Keratinocyte (primary cell): Measurements from ENCODE around the gene TRAF3. TPM values are rescaled to one million over a fixed set of nuclear protein-coding genes. Genes with fewer than 3 reads are reported as not detected.

ENCODE experiments used
- DNase-seq: peaks from one replicate; pipeline ENCODE4 v3.0.0-alpha.2; 2011; ENCODE audit warnings: low read depth, missing footprints, low spot score
- FAIRE-seq: peaks from 2 replicates; lab custom pipeline; 2011; peaks lifted over from hg19 to GRCh38; lab: Jason Lieb, UNC
- H2AFZ ChIP-seq: 2 replicates; pipeline ENCODE4 v1.6.0; 2012; ENCODE audit warnings: low read length, control low read depth, inconsistent platforms; ENCODE audit not compliant: control insufficient read depth
- H3K27ac ChIP-seq: 2 replicates; pipeline ENCODE4 v1.5.1; 2011; ENCODE audit warnings: low read length; ENCODE audit not compliant: control insufficient read depth, insufficient read depth
- H3K27me3 ChIP-seq: 3 replicates; pipeline ENCODE4 v1.6.0; 2011; ENCODE audit warnings: low read length; ENCODE audit not compliant: control insufficient read depth, insufficient read depth; ENCODE audit errors: extremely low read depth
- H3K36me3 ChIP-seq, 2 experiments: 2 replicates in 1 of 2; 3 replicates in 1 of 2; pipeline ENCODE4 v1.5.1; 2011; ENCODE audit warnings: low read length in 2 of 2, mild to moderate bottlenecking in 1 of 2; ENCODE audit not compliant: control insufficient read depth in 2 of 2, insufficient read depth in 2 of 2; ENCODE audit errors: extremely low read depth in 1 of 2
- H3K4me1 ChIP-seq: 3 replicates; pipeline ENCODE4 v1.5.1; 2011; ENCODE audit warnings: low read length; ENCODE audit not compliant: control insufficient read depth, insufficient read depth; ENCODE audit errors: extremely low read depth
- H3K4me2 ChIP-seq: 3 replicates; pipeline ENCODE4 v1.6.0; 2011; ENCODE audit warnings: low read depth, low read length; ENCODE audit not compliant: control insufficient read depth, insufficient read depth; ENCODE audit errors: extremely low read depth
- H3K4me3 ChIP-seq, 3 experiments: fragments of 200-600 bp in 1 of 3; sonication (generic) in 1 of 3; 2 replicates in 2 of 3; 3 replicates in 1 of 3; pipeline ENCODE4 v1.5.1; 2011 to 2016; ENCODE audit warnings: low read length in 3 of 3, mild to moderate bottlenecking in 3 of 3, control low read depth in 2 of 3, inconsistent platforms in 1 of 3, low read depth in 1 of 3, mixed read lengths in 1 of 3, mixed run types in 1 of 3, moderate library complexity in 1 of 3; ENCODE audit not compliant: control insufficient read depth in 2 of 3, insufficient read depth in 2 of 3; ENCODE audit errors: extremely low read depth in 1 of 3
- H3K79me2 ChIP-seq: 2 replicates; pipeline ENCODE4 v1.6.0; 2012; ENCODE audit warnings: low read length; ENCODE audit not compliant: control insufficient read depth, insufficient read depth
- H3K9ac ChIP-seq: 3 replicates; pipeline ENCODE4 v1.6.0; 2011; ENCODE audit warnings: low read length; ENCODE audit not compliant: control insufficient read depth, insufficient read depth; ENCODE audit errors: extremely low read depth
- H3K9me1 ChIP-seq: 3 replicates; pipeline ENCODE4 v1.6.0; 2011; ENCODE audit warnings: low read length; ENCODE audit not compliant: control insufficient read depth, insufficient read depth; ENCODE audit errors: extremely low read depth
- H3K9me3 ChIP-seq: 2 replicates; pipeline ENCODE4 v1.5.1; 2012; ENCODE audit warnings: low read depth, low read length; ENCODE audit not compliant: control insufficient read depth
- H4K20me1 ChIP-seq: 3 replicates; pipeline ENCODE4 v1.6.0; 2011; ENCODE audit warnings: low read length; ENCODE audit not compliant: control insufficient read depth, insufficient read depth; ENCODE audit errors: extremely low read depth
- EZH2 ChIP-seq: IDR thresholded peaks from one replicate; pipeline ENCODE4 v1.6.1; 2012; ENCODE audit warnings: inconsistent platforms, mild to moderate bottlenecking, low read length, moderate library complexity
- dilution Hi-C: fragments of 300-500 bp; cut with MboI; formaldehyde crosslinking; loops from one replicate; pipeline ENCODE4 v1.7.0; 2020; ENCODE audit warnings: low sequenced_read_pairs; ENCODE audit not compliant: extremely low pct_ligation_motif_present
- polyA plus RNA-seq, 5 experiments: library from polyadenylated mRNA; depleted of rRNA in 3 of 5; stranded (reverse) in 3 of 5; stranded (forward) in 1 of 5; unstranded in 1 of 5; fragments of >200 nt; gene quantifications; 1 replicate in 1 of 5; 2 replicates in 3 of 5; 3 replicates in 1 of 5; pipeline versions ENCODE4 v1.2.1 to v1.2.3, GENCODE V29; 2011 to 2012; ENCODE audit warnings: missing spikeins in 2 of 5, low read depth in 1 of 5, low replicate concordance in 1 of 5
- TF ChIP-seq, protein P1 (sequence below), 3 experiments: IDR thresholded peaks in 1 of 3; conservative IDR thresholded peaks in 1 of 3; optimal IDR thresholded peaks in 1 of 3; 2 replicates in 2 of 3; 3 replicates in 1 of 3; pipeline versions ENCODE3 to v1.5.1; 2011; ENCODE audit warnings: low read length in 3 of 3, mild to moderate bottlenecking in 3 of 3, moderate library complexity in 2 of 3, control low read depth in 1 of 3, inconsistent platforms in 1 of 3; ENCODE audit not compliant: insufficient read depth in 2 of 3; ENCODE audit errors: extremely low read depth in 1 of 3

TRAF3 gene
- polyA plus RNA-seq, 1 donor (not counting 4 experiments of a cell fraction or from before 2014, with no cell fraction given): 12.5 TPM

GRCh38 chr14:102840771-102841528, 63.7 kb downstream of the TRAF3 start:
- H3K9ac ChIP-seq: no peak overlapping the region
- H3K4me3 ChIP-seq: no peak overlapping the region
- H3K27me3 ChIP-seq: no peaks in the 10 kb centered on the region
- H3K9me3 ChIP-seq: no peaks in the 10 kb centered on the region
- H3K36me3 ChIP-seq: peaks cover 0 to 2% of the 10 kb centered on the region in 2 experiments
- DNase-seq (no peak), FAIRE-seq (no peak)
- H3K79me2 ChIP-seq: no peaks in the 10 kb centered on the region
- no peak overlapping the region for H2AFZ ChIP-seq
- H3K27ac ChIP-seq: no peak overlapping the region
- no peak overlapping the region for H3K4me2 ChIP-seq
- H4K20me1 ChIP-seq: peaks cover 4% of the 10 kb centered on the region
- peaks cover 2% of the 10 kb centered on the region for H3K4me1 ChIP-seq
- peaks cover 3% of the 10 kb centered on the region for H3K9me1 ChIP-seq
- dilution Hi-C loops: no loop called here
- no peak for TF ChIP-seq EZH2
- TF ChIP-seq, protein P1, sequence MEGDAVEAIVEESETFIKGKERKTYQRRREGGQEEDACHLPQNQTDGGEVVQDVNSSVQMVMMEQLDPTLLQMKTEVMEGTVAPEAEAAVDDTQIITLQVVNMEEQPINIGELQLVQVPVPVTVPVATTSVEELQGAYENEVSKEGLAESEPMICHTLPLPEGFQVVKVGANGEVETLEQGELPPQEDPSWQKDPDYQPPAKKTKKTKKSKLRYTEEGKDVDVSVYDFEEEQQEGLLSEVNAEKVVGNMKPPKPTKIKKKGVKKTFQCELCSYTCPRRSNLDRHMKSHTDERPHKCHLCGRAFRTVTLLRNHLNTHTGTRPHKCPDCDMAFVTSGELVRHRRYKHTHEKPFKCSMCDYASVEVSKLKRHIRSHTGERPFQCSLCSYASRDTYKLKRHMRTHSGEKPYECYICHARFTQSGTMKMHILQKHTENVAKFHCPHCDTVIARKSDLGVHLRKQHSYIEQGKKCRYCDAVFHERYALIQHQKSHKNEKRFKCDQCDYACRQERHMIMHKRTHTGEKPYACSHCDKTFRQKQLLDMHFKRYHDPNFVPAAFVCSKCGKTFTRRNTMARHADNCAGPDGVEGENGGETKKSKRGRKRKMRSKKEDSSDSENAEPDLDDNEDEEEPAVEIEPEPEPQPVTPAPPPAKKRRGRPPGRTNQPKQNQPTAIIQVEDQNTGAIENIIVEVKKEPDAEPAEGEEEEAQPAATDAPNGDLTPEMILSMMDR (optimal IDR thresholded peaks at IDR 0.05 in 1 of 3, IDR thresholded peaks at IDR 0.05 in 1 of 3, conservative IDR thresholded peaks at IDR 0.05 in 1 of 3; ENCODE audit: extremely low read depth in 1 of 3, insufficient read depth in 2 of 3, low read length in 3 of 3): no peak

- dilution Hi-C loops: no loop called here
- Histone ChIP-seq H3K36me3 (no peaks in the 10 kb centered on the region), H3K79me2 (no peaks in the 10 kb centered on the region), H3K27me3 (no peaks in the 10 kb centered on the region), H3K27ac (no peak overlapping the region), H3K9ac (no peak overlapping the region), H3K4me1 (no peaks in the 10 kb centered on the region), H2AFZ (no peak overlapping the region), H3K9me3 (no peaks in the 10 kb centered on the region), H3K4me3 (no peak overlapping the region), H3K4me2 (no peak overlapping the region), H4K20me1 (no peaks in the 10 kb centered on the region), H3K9me1 (no peaks in the 10 kb centered on the region)
- FAIRE-seq (no peak), DNase-seq (no peak)
- TF ChIP-seq, protein P1 (optimal IDR thresholded peaks at IDR 0.05 in 1 of 3, IDR thresholded peaks at IDR 0.05 in 1 of 3, conservative IDR thresholded peaks at IDR 0.05 in 1 of 3; ENCODE audit: extremely low read depth in 1 of 3, insufficient read depth in 2 of 3, low read length in 3 of 3): no peak
- no peak for TF ChIP-seq EZH2
Observed at GRCh38 chr14:102848830-102849525, 71.7 kb downstream of the TRAF3 start.
